SK-N-SH treated with all-trans-retinoic acid at 6 μM for 48 hours (cell line): ENCODE measurements around the gene PHLDA2.
"Not testable (repeated sequence)": the region's sequence is repeated elsewhere in the genome, so short reads cannot be mapped to it uniquely, and the experiment has no call there.

Experiments used
- ATAC-seq: fragments of 200-7000 bp; cut with Tn5 transposase; 3 replicates; pipeline ENCODE4 v1.9.1; 2020; ENCODE audit warnings: mild to moderate bottlenecking, moderate library complexity
- ARNTL ChIP-seq: fragments of 450-650 bp; formaldehyde crosslinking; IDR thresholded peaks from 2 replicates; pipeline ENCODE4 v1.5.0; 2020; ENCODE audit warnings: low read depth, mild to moderate bottlenecking, moderate library complexity, borderline replicate concordance
- BACH2 ChIP-seq: fragments of 250-450 bp; sonication (Bioruptor Pico); IDR thresholded peaks from 2 replicates; pipeline ENCODE4 v1.9.0; 2021; ENCODE audit warnings: mild to moderate bottlenecking, borderline replicate concordance
- CSDC2 ChIP-seq: fragments of 250-450 bp; sonication (Bioruptor Pico); IDR thresholded peaks from 2 replicates; pipeline ENCODE4 v1.5.0; 2020; ENCODE audit warnings: mild to moderate bottlenecking, moderate library complexity
- ISL1 ChIP-seq: fragments of 250-450 bp; sonication (Bioruptor Pico); IDR thresholded peaks from 2 replicates; pipeline ENCODE4 v2.1.2; 2022; ENCODE audit warnings: mild to moderate bottlenecking, moderate library complexity
- OSR1 ChIP-seq: fragments of 250-450 bp; sonication (Bioruptor Pico); IDR thresholded peaks from 2 replicates; pipeline ENCODE4 v1.8.0; 2022; ENCODE audit warnings: moderate library complexity, mild to moderate bottlenecking, inconsistent platforms
- PPARA ChIP-seq: fragments of 250-450 bp; sonication (Bioruptor Pico); IDR thresholded peaks from 2 replicates; pipeline ENCODE4 v1.5.0; 2020; ENCODE audit warnings: mild to moderate bottlenecking, borderline replicate concordance
- RARB ChIP-seq: fragments of 250-450 bp; sonication (Bioruptor Pico); IDR thresholded peaks from 2 replicates; pipeline ENCODE4 v1.8.0; 2021; ENCODE audit warnings: mild to moderate bottlenecking, moderate library complexity
- TCF4 ChIP-seq: fragments of 250-450 bp; sonication (Bioruptor Pico); IDR thresholded peaks from 2 replicates; pipeline ENCODE4 v1.8.0; 2021; ENCODE audit warnings: mild to moderate bottlenecking, moderate library complexity, borderline replicate concordance
- TOX ChIP-seq: fragments of 250-450 bp; sonication (Bioruptor Pico); IDR thresholded peaks from 2 replicates; pipeline ENCODE4 v1.8.0; 2021; ENCODE audit warnings: mild to moderate bottlenecking, moderate library complexity, borderline replicate concordance
- ZC3H10 ChIP-seq: fragments of 250-450 bp; sonication (Bioruptor Pico); IDR thresholded peaks from 2 replicates; pipeline ENCODE4 v1.5.1; 2021; ENCODE audit warnings: mild to moderate bottlenecking, moderate library complexity
- ZFP3 ChIP-seq: fragments of 250-450 bp; sonication (Bioruptor Pico); IDR thresholded peaks from 2 replicates; pipeline ENCODE4 v1.5.0; 2020; ENCODE audit warnings: mild to moderate bottlenecking, moderate library complexity
- ZFP30 ChIP-seq: fragments of 450-650 bp; formaldehyde crosslinking; IDR thresholded peaks from 2 replicates; pipeline ENCODE4 v1.5.0; 2022; ENCODE audit warnings: mild to moderate bottlenecking, moderate library complexity
- ZNF565 ChIP-seq: fragments of 450-650 bp; formaldehyde crosslinking; conservative IDR thresholded peaks from 2 replicates; pipeline ENCODE4 v1.5.0; 2020; ENCODE audit warnings: low read depth, mild to moderate bottlenecking, moderate library complexity
- ZNF70 ChIP-seq: fragments of 450-650 bp; formaldehyde crosslinking; IDR thresholded peaks from 2 replicates; pipeline ENCODE4 v1.5.0; 2020; ENCODE audit warnings: mild to moderate bottlenecking, moderate library complexity
- ZNF8 ChIP-seq: fragments of 450-650 bp; formaldehyde crosslinking; IDR thresholded peaks from 2 replicates; pipeline ENCODE4 v1.5.0; 2020; ENCODE audit warnings: mild to moderate bottlenecking, moderate library complexity
- TF ChIP-seq, protein P1 (sequence below): fragments of 250-450 bp; sonication (Bioruptor Pico); IDR thresholded peaks from 2 replicates; pipeline ENCODE4 v1.8.0; 2020; ENCODE audit warnings: mild to moderate bottlenecking, moderate library complexity, borderline replicate concordance
- TF ChIP-seq, protein P2 (sequence below): fragments of 250-450 bp; sonication (Bioruptor Pico); IDR thresholded peaks from 2 replicates; pipeline ENCODE4 v1.8.0; 2021; ENCODE audit warnings: low read depth, mild to moderate bottlenecking, moderate library complexity, borderline replicate concordance
- TF ChIP-seq, protein P3 (sequence below): fragments of 250-450 bp; sonication (Bioruptor Pico); IDR thresholded peaks from 2 replicates; pipeline ENCODE4 v1.5.1; 2020; ENCODE audit warnings: low read depth, mild to moderate bottlenecking, moderate library complexity
- TF ChIP-seq, protein P4 (sequence below): fragments of 250-450 bp; sonication (Bioruptor Pico); IDR thresholded peaks from 2 replicates; pipeline ENCODE4 v1.5.1; 2021; ENCODE audit warnings: mild to moderate bottlenecking, moderate library complexity

PHLDA2 gene

DNA sequence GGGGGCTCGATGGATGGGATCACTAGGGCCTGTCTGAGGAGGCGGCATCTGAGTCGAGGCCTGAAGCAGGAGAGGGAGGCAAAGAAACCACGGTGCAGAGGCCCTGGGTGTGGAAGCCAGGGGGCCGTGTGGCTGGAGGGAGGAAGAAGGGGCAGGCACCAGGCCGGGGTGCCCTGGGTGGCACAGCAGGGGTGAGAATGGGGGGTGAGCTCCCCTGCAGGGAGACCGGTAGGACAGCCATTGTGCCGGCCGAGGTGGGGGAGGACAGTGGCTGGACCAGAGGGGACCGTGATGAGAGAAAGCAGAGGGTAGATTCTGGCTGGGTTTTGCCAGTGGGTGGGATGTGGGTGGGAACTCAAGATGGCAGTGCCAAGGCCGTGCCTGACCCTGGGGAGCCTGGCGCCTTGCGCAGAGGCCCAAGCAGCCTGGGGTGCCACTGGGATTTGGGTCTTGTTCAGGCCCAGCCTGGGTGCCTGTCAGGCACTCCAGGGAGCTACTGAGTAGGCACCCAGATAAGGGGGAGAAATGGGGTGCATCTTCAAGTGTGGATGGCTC is 18.7 kb downstream of the PHLDA2 start (continued):
- TF ChIP-seq, protein P1, sequence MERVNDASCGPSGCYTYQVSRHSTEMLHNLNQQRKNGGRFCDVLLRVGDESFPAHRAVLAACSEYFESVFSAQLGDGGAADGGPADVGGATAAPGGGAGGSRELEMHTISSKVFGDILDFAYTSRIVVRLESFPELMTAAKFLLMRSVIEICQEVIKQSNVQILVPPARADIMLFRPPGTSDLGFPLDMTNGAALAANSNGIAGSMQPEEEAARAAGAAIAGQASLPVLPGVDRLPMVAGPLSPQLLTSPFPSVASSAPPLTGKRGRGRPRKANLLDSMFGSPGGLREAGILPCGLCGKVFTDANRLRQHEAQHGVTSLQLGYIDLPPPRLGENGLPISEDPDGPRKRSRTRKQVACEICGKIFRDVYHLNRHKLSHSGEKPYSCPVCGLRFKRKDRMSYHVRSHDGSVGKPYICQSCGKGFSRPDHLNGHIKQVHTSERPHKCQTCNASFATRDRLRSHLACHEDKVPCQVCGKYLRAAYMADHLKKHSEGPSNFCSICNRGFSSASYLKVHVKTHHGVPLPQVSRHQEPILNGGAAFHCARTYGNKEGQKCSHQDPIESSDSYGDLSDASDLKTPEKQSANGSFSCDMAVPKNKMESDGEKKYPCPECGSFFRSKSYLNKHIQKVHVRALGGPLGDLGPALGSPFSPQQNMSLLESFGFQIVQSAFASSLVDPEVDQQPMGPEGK (CRISPR knock-in tag): no peak
- TF ChIP-seq ZFP30 (CRISPR knock-in tag) (no peak), BACH2 (no peak), ISL1 (no peak), ZC3H10 (CRISPR knock-in tag) (no peak), RARB (CRISPR knock-in tag) (no peak), PPARA (CRISPR knock-in tag) (no peak), ARNTL (CRISPR knock-in tag) (no peak), ZFP3 (CRISPR knock-in tag) (no peak)
- TF ChIP-seq, all 23 proteins: peak for 0

DNA sequence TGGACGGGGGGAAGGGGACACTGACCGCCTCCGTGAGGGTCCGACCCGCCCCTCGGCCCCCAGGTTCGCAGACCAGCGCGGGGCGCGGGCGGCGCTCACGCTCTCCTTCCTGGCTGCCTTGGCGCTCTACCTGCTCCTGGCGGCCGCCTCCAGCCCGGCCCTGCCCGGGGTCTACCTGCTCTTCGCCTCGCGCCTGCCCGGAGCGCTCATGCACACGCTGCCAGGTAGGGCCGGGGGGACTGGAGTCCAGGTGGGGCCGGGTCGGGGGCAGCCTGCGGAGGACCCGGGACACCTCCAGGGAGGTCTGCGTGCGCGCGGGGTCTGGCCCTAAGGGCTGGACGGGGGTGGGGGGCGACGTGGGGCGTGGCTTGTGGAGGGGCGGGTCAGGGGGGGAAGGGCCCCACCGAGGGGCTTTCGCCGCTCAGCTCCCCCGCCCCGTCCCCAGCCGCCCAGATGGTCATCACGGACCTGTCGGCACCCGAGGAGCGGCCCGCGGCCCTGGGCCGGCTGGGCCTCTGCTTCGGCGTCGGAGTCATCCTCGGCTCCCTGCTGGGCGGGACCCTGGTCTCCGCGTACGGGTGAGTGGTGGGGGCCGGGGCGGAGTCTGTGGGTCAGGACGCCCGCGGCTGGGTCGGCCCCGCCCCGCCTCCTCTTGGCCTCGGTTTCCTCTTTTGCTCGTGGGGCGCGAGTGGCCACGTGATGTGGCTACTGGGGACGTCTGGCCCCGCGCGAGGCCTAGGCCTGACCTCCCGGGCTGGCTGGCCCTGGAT is 19.9 kb downstream of the PHLDA2 start:
- no peak for ATAC-seq
- no peak for TF ChIP-seq OSR1 (CRISPR knock-in tag)
- no peak for TF ChIP-seq BACH2
- TF ChIP-seq ZFP3 (CRISPR knock-in tag): no peak

DNA sequence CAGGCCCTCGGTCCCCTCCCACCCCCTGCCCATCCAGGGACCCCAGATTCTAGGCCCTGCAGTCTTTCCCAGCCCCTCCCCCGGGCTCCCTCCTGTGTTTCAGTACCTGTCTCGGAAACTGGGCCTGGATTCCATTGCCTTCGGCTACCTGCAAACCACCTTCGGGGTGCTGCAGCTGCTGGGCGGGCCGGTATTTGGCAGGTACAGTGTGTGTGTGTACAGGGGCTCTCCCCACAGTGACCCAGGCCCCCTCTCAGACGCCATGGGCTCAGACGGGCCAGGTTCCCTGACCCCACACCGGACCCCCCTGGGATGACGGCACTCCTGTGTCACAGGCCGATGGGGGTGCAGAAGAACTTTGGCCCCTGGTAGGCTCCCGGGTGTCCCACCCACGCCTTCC is 21.1 kb downstream of the PHLDA2 start:
- no peak for ATAC-seq
- TF ChIP-seq BACH2 (no peak), ZFP30 (CRISPR knock-in tag) (no peak)
- TF ChIP-seq, protein P2, sequence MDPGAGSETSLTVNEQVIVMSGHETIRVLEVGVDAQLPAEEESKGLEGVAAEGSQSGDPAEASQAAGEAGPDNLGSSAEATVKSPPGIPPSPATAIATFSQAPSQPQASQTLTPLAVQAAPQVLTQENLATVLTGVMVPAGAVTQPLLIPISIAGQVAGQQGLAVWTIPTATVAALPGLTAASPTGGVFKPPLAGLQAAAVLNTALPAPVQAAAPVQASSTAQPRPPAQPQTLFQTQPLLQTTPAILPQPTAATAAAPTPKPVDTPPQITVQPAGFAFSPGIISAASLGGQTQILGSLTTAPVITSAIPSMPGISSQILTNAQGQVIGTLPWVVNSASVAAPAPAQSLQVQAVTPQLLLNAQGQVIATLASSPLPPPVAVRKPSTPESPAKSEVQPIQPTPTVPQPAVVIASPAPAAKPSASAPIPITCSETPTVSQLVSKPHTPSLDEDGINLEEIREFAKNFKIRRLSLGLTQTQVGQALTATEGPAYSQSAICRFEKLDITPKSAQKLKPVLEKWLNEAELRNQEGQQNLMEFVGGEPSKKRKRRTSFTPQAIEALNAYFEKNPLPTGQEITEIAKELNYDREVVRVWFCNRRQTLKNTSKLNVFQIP (CRISPR knock-in tag): no peak
- TF ChIP-seq, all 23 proteins: peak for 0

DNA sequence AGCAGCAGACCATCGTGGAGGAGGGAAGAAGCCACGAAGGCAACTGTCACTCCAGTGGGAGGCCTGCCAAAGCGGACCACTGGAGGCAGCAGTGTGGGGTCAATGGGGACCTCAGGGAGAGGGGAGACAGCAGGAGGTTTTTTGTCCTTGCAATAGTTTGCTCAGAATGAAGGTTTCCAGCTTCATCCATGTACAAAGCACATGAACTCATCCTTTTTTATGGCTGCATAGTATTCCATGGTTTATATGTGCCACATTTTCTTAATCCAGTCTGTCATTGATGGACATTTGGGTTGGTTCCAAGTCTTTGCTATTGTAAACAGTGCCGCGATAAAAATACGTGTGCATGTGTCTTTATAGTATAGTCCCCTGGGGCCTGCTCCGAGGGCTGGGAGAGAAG is 23.9 kb downstream of the PHLDA2 start:
- ATAC-seq: not testable (repeated sequence)

DNA sequence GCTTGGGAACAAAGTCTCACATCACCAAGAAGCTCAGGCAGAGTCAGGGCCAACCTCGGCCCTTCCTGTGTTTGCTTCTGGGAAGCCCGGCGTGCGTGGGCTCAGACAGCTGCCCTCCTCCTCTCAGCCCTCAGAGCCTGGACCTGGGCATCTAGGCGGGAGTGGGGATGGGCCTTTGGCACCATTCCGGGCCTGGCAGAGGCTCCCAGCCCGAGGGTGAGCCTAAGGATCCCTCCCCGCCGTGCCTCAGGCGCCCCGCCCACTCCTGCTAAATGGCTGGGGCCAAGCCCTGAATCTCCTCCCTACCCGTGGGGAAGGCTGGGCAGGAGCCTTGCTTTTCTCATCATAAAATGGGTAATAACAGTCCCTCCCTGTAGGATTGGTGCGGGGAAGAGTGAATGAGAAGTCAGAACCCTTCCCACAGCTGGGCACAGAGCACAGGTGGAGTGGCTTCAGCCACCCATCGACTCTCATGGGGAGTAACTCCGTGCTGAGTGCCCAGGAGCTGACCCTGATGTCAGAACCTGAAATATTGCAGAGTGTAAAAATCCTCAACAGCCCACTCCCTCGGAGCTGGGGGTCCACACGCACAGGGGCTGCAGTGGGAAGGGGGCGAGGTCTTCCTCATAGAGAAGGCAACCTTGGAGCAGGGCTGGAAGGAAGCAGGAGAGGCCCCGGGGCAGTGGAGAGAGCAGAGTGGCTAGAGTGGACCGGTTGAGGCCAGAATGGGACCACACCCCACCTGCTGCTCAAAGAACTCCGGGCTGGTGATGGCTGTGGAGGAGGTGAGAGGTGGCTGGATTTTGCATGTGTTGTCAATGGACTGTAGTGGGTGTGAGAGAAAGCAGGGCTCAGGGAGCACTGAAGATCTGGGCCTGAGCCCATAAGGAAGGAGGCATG is 24.8 kb downstream of the PHLDA2 start:
- ATAC-seq: no peak
- TF ChIP-seq, protein P3, sequence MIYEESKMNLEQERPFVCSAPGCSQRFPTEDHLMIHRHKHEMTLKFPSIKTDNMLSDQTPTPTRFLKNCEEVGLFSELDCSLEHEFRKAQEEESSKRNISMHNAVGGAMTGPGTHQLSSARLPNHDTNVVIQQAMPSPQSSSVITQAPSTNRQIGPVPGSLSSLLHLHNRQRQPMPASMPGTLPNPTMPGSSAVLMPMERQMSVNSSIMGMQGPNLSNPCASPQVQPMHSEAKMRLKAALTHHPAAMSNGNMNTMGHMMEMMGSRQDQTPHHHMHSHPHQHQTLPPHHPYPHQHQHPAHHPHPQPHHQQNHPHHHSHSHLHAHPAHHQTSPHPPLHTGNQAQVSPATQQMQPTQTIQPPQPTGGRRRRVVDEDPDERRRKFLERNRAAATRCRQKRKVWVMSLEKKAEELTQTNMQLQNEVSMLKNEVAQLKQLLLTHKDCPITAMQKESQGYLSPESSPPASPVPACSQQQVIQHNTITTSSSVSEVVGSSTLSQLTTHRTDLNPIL (CRISPR knock-in tag): no peak
- TF ChIP-seq ZNF70 (CRISPR knock-in tag) (no peak), CSDC2 (CRISPR knock-in tag) (no peak), ARNTL (CRISPR knock-in tag) (no peak), BACH2 (no peak), TCF4 (CRISPR knock-in tag) (no peak), OSR1 (CRISPR knock-in tag) (no peak), ZC3H10 (CRISPR knock-in tag) (no peak), ZFP3 (CRISPR knock-in tag) (no peak), TOX (CRISPR knock-in tag) (no peak), ZNF8 (CRISPR knock-in tag) (no peak), ZFP30 (CRISPR knock-in tag) (no peak), PPARA (CRISPR knock-in tag) (no peak), ZNF565 (no peak), RARB (CRISPR knock-in tag) (no peak)
- TF ChIP-seq, protein P4, sequence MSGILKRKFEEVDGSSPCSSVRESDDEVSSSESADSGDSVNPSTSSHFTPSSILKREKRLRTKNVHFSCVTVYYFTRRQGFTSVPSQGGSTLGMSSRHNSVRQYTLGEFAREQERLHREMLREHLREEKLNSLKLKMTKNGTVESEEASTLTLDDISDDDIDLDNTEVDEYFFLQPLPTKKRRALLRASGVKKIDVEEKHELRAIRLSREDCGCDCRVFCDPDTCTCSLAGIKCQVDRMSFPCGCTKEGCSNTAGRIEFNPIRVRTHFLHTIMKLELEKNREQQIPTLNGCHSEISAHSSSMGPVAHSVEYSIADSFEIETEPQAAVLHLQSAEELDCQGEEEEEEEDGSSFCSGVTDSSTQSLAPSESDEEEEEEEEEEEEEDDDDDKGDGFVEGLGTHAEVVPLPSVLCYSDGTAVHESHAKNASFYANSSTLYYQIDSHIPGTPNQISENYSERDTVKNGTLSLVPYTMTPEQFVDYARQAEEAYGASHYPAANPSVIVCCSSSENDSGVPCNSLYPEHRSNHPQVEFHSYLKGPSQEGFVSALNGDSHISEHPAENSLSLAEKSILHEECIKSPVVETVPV (CRISPR knock-in tag): no peak
- TF ChIP-seq, protein P2 (CRISPR knock-in tag): no peak
- TF ChIP-seq, protein P1 (CRISPR knock-in tag): no peak
